ENCODE data around the gene MED22.

MED22 gene

DNA sequence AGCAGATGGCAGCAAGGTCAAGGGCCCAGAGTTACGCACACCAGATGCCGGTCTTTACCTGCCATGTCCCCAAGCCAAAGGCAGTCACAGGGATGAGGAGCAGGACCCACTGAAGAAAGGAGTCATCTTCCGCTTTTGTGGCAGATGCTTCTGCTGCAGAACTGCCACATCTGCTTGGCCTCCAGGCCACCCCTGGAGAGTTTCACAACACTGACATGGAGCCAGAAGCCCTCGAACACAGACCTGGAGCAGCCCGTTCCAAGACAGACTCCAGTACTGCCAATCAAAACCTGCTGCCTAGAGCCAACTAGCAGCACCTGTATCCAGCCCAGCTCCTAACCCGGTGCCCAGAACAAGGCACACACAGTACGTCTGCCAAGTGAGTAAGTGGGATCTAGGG, 6.8 kb upstream of the MED22 start:
- no peak overlapping the region for H3K4me3 ChIP-seq (ENCODE audit: low read depth, low read length)
- TF ChIP-seq, protein P1, sequence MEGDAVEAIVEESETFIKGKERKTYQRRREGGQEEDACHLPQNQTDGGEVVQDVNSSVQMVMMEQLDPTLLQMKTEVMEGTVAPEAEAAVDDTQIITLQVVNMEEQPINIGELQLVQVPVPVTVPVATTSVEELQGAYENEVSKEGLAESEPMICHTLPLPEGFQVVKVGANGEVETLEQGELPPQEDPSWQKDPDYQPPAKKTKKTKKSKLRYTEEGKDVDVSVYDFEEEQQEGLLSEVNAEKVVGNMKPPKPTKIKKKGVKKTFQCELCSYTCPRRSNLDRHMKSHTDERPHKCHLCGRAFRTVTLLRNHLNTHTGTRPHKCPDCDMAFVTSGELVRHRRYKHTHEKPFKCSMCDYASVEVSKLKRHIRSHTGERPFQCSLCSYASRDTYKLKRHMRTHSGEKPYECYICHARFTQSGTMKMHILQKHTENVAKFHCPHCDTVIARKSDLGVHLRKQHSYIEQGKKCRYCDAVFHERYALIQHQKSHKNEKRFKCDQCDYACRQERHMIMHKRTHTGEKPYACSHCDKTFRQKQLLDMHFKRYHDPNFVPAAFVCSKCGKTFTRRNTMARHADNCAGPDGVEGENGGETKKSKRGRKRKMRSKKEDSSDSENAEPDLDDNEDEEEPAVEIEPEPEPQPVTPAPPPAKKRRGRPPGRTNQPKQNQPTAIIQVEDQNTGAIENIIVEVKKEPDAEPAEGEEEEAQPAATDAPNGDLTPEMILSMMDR (conservative IDR thresholded peaks at IDR 0.05; ENCODE audit: low read depth, low read length), result no peak

DNA sequence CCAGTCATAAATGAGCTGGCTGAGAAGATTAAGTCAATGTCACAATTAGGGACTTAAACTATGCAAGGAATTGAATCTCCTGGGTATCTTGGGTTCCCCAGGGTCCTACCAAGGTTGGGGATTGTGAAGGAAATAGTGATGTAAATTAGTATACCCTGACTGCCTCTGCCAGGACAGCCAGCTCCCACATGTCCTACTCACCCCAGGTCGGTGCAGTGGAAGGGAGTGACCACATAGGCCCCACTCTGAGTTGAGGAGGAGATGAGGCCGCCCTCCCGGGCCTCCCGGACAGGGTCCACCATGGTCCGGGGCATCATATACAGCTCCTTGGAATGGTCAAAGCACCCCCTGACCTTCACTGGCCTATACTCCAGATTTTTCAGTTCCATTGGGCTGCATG, 5.6 kb upstream of the MED22 start:
- DNase-seq (ENCODE audit: low read depth), result no peak
- H3K4me3 ChIP-seq (ENCODE audit: low read depth, low read length), result no peak overlapping the region

More for the DNA sequence above, 6.8 kb upstream of the MED22 start:
- no peak for DNase-seq (ENCODE audit: low read depth)

DNA sequence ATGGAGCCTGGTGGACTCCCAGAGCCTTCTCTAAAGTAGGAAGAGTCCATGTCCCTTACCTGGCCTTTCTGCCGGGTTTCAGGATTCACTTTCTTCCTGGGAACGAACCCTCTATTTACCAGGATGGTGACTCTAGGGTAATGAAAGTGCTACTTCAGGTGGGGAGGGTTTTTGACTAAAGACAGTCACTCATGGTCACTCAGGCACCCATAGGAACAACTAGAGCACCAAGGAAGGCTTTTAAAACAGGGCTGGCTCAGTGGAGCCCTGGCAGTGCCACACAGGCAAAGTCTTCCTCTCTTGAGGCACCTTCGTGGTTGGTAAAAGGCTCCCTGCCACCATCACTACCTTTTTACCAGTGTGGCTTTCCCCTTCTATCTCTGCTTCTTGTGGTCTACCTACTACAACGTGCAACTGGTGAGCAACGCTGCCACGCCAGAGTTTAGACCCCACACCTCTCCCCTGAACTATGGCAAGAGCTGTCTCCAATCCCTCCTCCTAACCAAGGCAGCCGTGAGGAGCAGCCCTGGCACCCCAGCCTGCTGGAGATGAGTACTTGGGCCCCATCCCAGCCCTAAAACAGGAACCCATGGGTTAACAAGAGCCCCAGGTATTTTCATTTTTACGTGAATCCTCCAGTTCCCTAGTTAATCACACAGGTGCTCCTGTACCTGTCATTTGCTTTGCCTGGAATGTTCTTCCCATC, 4.9 kb upstream of the MED22 start:
- DNase-seq (ENCODE audit: low read depth), result no peak
- H3K4me3 ChIP-seq (ENCODE audit: low read depth, low read length), result no peak overlapping the region
- TF ChIP-seq, protein P1 (conservative IDR thresholded peaks at IDR 0.05; ENCODE audit: low read depth, low read length), result no peak

More for the DNA sequence above, 5.6 kb upstream of the MED22 start:
- TF ChIP-seq, protein P1 (conservative IDR thresholded peaks at IDR 0.05; ENCODE audit: low read depth, low read length), result no peak

DNA sequence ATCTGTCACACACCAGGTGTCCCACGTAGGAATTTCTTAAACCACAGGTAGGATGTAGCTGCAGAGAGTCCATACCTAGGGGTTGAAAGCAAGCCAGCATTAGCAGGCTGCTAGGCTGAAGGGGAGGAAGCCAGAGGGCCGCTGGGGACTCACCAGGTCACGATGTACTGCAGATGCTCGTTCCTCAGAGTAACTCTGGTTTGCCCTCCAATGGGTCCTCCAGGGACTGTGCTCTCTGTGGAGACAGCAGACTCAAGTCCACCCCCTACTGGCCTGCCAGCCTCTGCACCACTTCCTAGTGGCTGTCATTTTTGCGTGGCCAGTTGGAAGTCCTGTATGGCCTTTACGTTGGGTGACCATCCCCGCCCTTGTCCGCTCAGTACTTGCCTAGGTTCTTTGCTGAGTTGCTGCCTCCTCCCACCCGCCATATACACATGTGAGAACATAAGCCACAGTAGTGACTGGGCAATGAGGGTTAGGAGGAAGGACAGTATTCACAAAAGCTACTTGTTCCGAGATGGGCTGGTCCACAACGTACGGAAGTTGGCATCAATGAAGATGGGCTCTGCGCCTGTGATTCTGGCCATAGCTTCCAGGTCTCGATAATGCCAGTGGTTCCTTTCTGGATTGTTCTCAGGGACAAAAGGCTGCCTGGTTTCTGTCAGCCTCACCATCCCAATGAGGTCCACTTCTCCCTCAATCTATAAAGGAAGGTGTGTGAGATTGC, 4.1 kb upstream of the MED22 start:
- TF ChIP-seq, protein P1 (conservative IDR thresholded peaks at IDR 0.05; ENCODE audit: low read depth, low read length), result peak; percentile 82
- peak; percentile 79 for DNase-seq (ENCODE audit: low read depth)
- peak overlapping the region; percentile 3 for H3K4me3 ChIP-seq (ENCODE audit: low read depth, low read length)

DNA sequence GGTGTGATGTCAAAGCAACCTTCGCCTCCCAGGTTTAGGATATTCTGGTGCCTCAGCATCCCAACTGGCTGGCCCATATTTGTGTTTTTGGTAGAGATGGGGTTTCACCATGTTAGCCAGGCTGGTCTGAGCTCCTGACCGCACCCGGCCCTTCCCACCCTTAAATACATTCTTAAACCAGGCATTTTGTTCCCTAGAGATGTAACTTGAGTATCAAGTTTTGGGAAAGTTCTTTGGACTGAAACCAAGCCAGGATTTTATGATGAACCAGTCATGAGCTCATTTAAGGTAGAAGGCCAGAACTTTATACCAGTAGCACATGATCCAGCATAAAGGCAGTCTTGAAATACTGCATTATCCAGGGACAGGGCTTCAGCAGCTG, 3.6 kb upstream of the MED22 start:
- TF ChIP-seq, protein P1 (conservative IDR thresholded peaks at IDR 0.05; ENCODE audit: low read depth, low read length), result no peak
- DNase-seq (ENCODE audit: low read depth), result no peak
- H3K4me3 ChIP-seq (ENCODE audit: low read depth, low read length), result no peak overlapping the region

DNA sequence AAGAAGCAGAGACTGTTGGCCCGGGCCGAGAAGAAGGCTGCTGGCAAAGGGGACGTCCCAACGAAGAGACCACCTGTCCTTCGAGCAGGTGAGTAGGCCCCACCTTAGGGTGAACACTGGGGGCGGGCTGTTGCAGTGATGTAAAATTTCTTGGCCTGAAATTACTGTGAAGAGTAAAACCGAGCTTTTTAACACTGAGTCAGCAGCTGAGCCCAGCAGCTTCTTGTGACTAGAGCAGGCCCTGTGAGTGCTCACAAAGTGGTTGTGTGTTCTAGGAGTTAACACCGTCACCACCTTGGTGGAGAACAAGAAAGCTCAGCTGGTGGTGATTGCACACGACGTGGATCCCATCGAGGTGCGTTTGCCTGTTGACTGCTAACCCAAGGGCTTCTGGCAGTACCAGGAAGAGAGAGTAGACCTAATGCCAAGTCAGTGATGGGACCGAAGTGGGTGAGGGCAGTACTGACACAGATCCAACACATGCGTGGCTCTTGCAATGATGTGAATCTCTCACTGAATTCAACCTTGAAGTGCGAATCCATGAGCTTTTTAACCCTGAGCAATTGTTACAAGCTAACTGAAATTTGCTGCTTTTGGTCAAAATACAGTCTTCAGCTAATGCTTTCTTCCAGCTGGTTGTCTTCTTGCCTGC, 2.2 kb upstream of the MED22 start:
- TF ChIP-seq, protein P1 (conservative IDR thresholded peaks at IDR 0.05; ENCODE audit: low read depth, low read length), result no peak
- H3K4me3 ChIP-seq (ENCODE audit: low read depth, low read length), result peak overlapping the region; percentile 83
- DNase-seq (ENCODE audit: low read depth), result no peak

All from choroid plexus epithelial cell (primary cell).